GM19463 (cell line): ENCODE measurements around the gene TLCD4.
"Not testable (repeated sequence)": the region's sequence is repeated elsewhere in the genome, so short reads cannot be mapped to it uniquely, and the experiment has no call there.

Source experiments
- ATAC-seq: cut with Tn5 transposase; IDR thresholded peaks from one replicate; pipeline ENCODE4 v1.9.1; 2021; ENCODE audit warnings: mild to moderate bottlenecking, moderate library complexity; ENCODE audit not compliant: unreplicated experiment

Gene TLCD4

GRCh38 chr1:95117207-95118066 is at the start of gene TLCD4:
TSS of gene TLCD4 (plus strand) at chr1:95117355. CDS start at chr1:95143902, 26,547 bp downstream.
- peak; percentile 53 for ATAC-seq

- ATAC-seq = no peak
Observed at GRCh38 chr1:95067568-95067967, 49.6 kb upstream of the TLCD4 start.

GRCh38 chr1:95068956-95069709 is 48.0 kb upstream of the TLCD4 start:
- ATAC-seq = no peak

- ATAC-seq = no peak
Observed at GRCh38 chr1:95069710-95070093, 47.5 kb upstream of the TLCD4 start.

GRCh38 chr1:95071539-95071938 is 45.6 kb upstream of the TLCD4 start:
- no peak for ATAC-seq

GRCh38 chr1:95072117-95072516 is 45.0 kb upstream of the TLCD4 start:
- no peak for ATAC-seq

- peak; percentile 97 for ATAC-seq
Observed at GRCh38 chr1:95072532-95073419, 44.4 kb upstream of the TLCD4 start, which contains the start of gene ALG14. TSS of gene ALG14 (minus strand) at chr1:95072951. CDS start at chr1:95072898, 53 bp downstream.

- ATAC-seq = no peak
Observed at GRCh38 chr1:95073446-95073845, 43.7 kb upstream of the TLCD4 start.

- ATAC-seq = no peak
Observed at GRCh38 chr1:95076034-95076433, 41.1 kb upstream of the TLCD4 start.

- ATAC-seq = no peak
Observed at GRCh38 chr1:95080446-95080845, 36.7 kb upstream of the TLCD4 start.

GRCh38 chr1:95080879-95081278 is 36.3 kb upstream of the TLCD4 start:
- ATAC-seq = no peak

GRCh38 chr1:95084317-95085176 is 32.6 kb upstream of the TLCD4 start:
- peak; percentile 62 for ATAC-seq

GRCh38 chr1:95085376-95085775 is 31.8 kb upstream of the TLCD4 start:
- no peak for ATAC-seq

- peak; percentile 59 for ATAC-seq
Observed at GRCh38 chr1:95086949-95087533, 30.1 kb upstream of the TLCD4 start.

GRCh38 chr1:95088303-95088702 is 28.9 kb upstream of the TLCD4 start:
- no peak for ATAC-seq

GRCh38 chr1:95089650-95090287 is 27.4 kb upstream of the TLCD4 start:
- ATAC-seq = no peak

- not testable (repeated sequence) for ATAC-seq
Observed at GRCh38 chr1:95091290-95091689, 25.9 kb upstream of the TLCD4 start.

GRCh38 chr1:95092891-95093290 is 24.3 kb upstream of the TLCD4 start:
- ATAC-seq = not testable (repeated sequence)

- no peak for ATAC-seq
Observed at GRCh38 chr1:95093296-95093695, 23.9 kb upstream of the TLCD4 start.
